H1 (cell line): ENCODE results near the gene ZRANB1. TPM values are rescaled to one million over a fixed set of nuclear protein-coding genes. Genes with fewer than 3 reads are reported as not detected.

Experiments used
- CTCF ChIA-PET: fragments of 300-600 bp; sonication (Branson Sonifier 250); formaldehyde crosslinking; loops from one replicate; lab custom pipeline; 2021; ENCODE audit not compliant: partially characterized antibody; lab: Charles Lee
- POLR2A ChIA-PET: fragments of 300-600 bp; sonication (Branson Sonifier 250); formaldehyde crosslinking; loops from one replicate; lab custom pipeline; 2021; ENCODE audit warnings: inconsistent platforms; ENCODE audit not compliant: partially characterized antibody; lab: Charles Lee
- DNase-seq, 2 experiments: peaks; one replicate each; pipeline versions ENCODE4 v3.0.0 to v3.0.0-alpha.2; 2010 to 2022; ENCODE audit warnings: low spot score in 2 of 2, low read depth in 1 of 2, mixed read lengths in 1 of 2
- FAIRE-seq: peaks from 2 replicates; lab custom pipeline; 2011; peaks lifted over from hg19 to GRCh38; lab: Jason Lieb, UNC
- H2AFZ ChIP-seq: 2 replicates; pipeline ENCODE4 v1.8.1; 2012; ENCODE audit warnings: low read length, inconsistent platforms
- H2AK5ac ChIP-seq: 2 replicates; pipeline ENCODE4 v1.6.1; 2013; ENCODE audit warnings: low read depth, low read length
- H2BK120ac ChIP-seq: replicated peaks from 2 replicates; pipeline ENCODE3; 2013; ENCODE audit warnings: low read depth, low read length, inconsistent platforms
- H2BK12ac ChIP-seq: 2 replicates; pipeline ENCODE4 v1.6.1; 2013; ENCODE audit warnings: low read depth, low read length
- H2BK15ac ChIP-seq: 2 replicates; pipeline ENCODE4 v1.6.1; 2013; ENCODE audit warnings: low read length
- H2BK20ac ChIP-seq: 2 replicates; pipeline ENCODE4 v1.6.1; 2013; ENCODE audit warnings: low read length
- H2BK5ac ChIP-seq: 2 replicates; pipeline ENCODE4 v1.6.1; 2013; ENCODE audit warnings: low read depth, low read length
- H3K14ac ChIP-seq: 2 replicates; pipeline ENCODE4 v1.6.1; 2013; ENCODE audit warnings: inconsistent platforms; ENCODE audit not compliant: insufficient read length
- H3K18ac ChIP-seq: 2 replicates; pipeline ENCODE4 v1.6.1; 2013; ENCODE audit warnings: low read length; ENCODE audit errors: extremely low read depth
- H3K23ac ChIP-seq: 2 replicates; pipeline ENCODE4 v1.6.1; 2013; ENCODE audit warnings: inconsistent platforms; ENCODE audit not compliant: insufficient read length
- H3K23me2 ChIP-seq: 2 replicates; pipeline ENCODE4 v1.6.1; 2013; ENCODE audit warnings: low read depth, low read length
- H3K27ac ChIP-seq: 2 replicates; pipeline ENCODE4 v1.6.1; 2011; ENCODE audit warnings: low read depth, low read length, inconsistent platforms
- H3K27me3 ChIP-seq, 4 experiments: replicated peaks in 1 of 4; 1 replicate in 1 of 4; 2 replicates in 3 of 4; pipeline versions ENCODE4 v1.6.1 to v1.8.1; 2011 to 2013; ENCODE audit warnings: low read length in 3 of 4, mild to moderate bottlenecking in 3 of 4, inconsistent platforms in 2 of 4, mixed read lengths in 2 of 4, moderate library complexity in 1 of 4; ENCODE audit not compliant: control insufficient read depth in 3 of 4, insufficient read depth in 3 of 4; ENCODE audit errors: extremely low read depth in 1 of 4
- H3K36me3 ChIP-seq, 4 experiments: 2 replicates each; pipeline versions ENCODE4 v1.6.1 to v1.8.1; 2011 to 2013; ENCODE audit warnings: mild to moderate bottlenecking in 4 of 4, low read length in 3 of 4, moderate library complexity in 2 of 4, control low read depth in 1 of 4, inconsistent platforms in 1 of 4; ENCODE audit not compliant: insufficient read depth in 4 of 4, control insufficient read depth in 2 of 4
- H3K4ac ChIP-seq: replicated peaks from 2 replicates; pipeline ENCODE3; 2013; ENCODE audit warnings: low read length, low read depth, mixed read lengths, inconsistent platforms; ENCODE audit not compliant: insufficient read length
- H3K4me1 ChIP-seq, 4 experiments: replicated peaks in 1 of 4; 1 replicate in 1 of 4; 2 replicates in 3 of 4; pipeline versions ENCODE4 v1.6.1 to v1.8.1; 2011 to 2013; ENCODE audit warnings: low read length in 3 of 4, inconsistent platforms in 2 of 4, mixed read lengths in 1 of 4; ENCODE audit not compliant: insufficient read depth in 4 of 4, control insufficient read depth in 3 of 4
- H3K4me2 ChIP-seq, 2 experiments: 2 replicates each; pipeline versions ENCODE4 v1.6.1 to v1.8.1; 2011 to 2013; ENCODE audit warnings: low read depth in 2 of 2, low read length in 2 of 2, control low read depth in 1 of 2, inconsistent platforms in 1 of 2, mild to moderate bottlenecking in 1 of 2; ENCODE audit not compliant: insufficient read depth in 1 of 2
- H3K4me3 ChIP-seq, 4 experiments: fragments of 200-600, 300-600 bp in 1 of 4; sonication (generic), shearing (Covaris generic), sonication (Bioruptor Twin) in 1 of 4; 2 replicates each; pipeline versions ENCODE4 v1.5.1 to v1.8.1; 2011 to 2016; ENCODE audit warnings: low read length in 4 of 4, low read depth in 3 of 4, control low read depth in 2 of 4, inconsistent platforms in 2 of 4, mild to moderate bottlenecking in 2 of 4, mixed read lengths in 1 of 4, moderate library complexity in 1 of 4; ENCODE audit not compliant: insufficient read depth in 2 of 4; ENCODE audit errors: extremely low read depth in 1 of 4
- H3K56ac ChIP-seq: replicated peaks from 2 replicates; pipeline ENCODE3; 2013; ENCODE audit warnings: low read depth, mild to moderate bottlenecking, mixed read lengths, low read length, inconsistent platforms; ENCODE audit not compliant: insufficient read length
- H3K79me1 ChIP-seq: 2 replicates; pipeline ENCODE4 v1.6.1; 2013; ENCODE audit warnings: low read depth, low read length, control low read depth
- H3K79me2 ChIP-seq, 2 experiments: 2 replicates each; pipeline versions ENCODE4 v1.6.1 to v1.8.1; 2012 to 2013; ENCODE audit warnings: low read length in 2 of 2, mild to moderate bottlenecking in 2 of 2, inconsistent platforms in 1 of 2; ENCODE audit not compliant: insufficient read depth in 2 of 2, control insufficient read depth in 1 of 2
- H3K9ac ChIP-seq, 4 experiments: replicated peaks in 1 of 4; 1 replicate in 1 of 4; 2 replicates in 3 of 4; pipeline versions ENCODE4 v1.6.1 to v1.8.1; 2011 to 2013; ENCODE audit warnings: low read depth in 3 of 4, low read length in 3 of 4, control low read depth in 2 of 4, mild to moderate bottlenecking in 2 of 4, moderate library complexity in 2 of 4, inconsistent platforms in 1 of 4; ENCODE audit errors: extremely low read depth in 1 of 4
- H3K9me3 ChIP-seq, 2 experiments: 2 replicates each; pipeline versions ENCODE4 v1.6.1 to v1.8.1; 2012 to 2013; ENCODE audit warnings: mild to moderate bottlenecking in 2 of 2, moderate library complexity in 2 of 2, control low read depth in 1 of 2, inconsistent platforms in 1 of 2, low read depth in 1 of 2, low read length in 1 of 2, mixed read lengths in 1 of 2; ENCODE audit not compliant: insufficient read depth in 2 of 2
- H4K20me1 ChIP-seq, 2 experiments: replicated peaks in 1 of 2; 2 replicates each; pipeline versions ENCODE3 to v1.8.1; 2011 to 2013; ENCODE audit warnings: inconsistent platforms in 2 of 2, low read length in 2 of 2, mild to moderate bottlenecking in 1 of 2; ENCODE audit not compliant: insufficient read depth in 2 of 2, control insufficient read depth in 1 of 2
- H4K5ac ChIP-seq: 2 replicates; pipeline ENCODE4 v1.6.1; 2013; ENCODE audit warnings: low read length, low read depth, mixed read lengths, inconsistent platforms; ENCODE audit not compliant: insufficient read length
- H4K8ac ChIP-seq: 2 replicates; pipeline ENCODE4 v1.8.0; 2013; ENCODE audit warnings: mild to moderate bottlenecking, moderate library complexity, low read length, inconsistent platforms; ENCODE audit not compliant: insufficient read depth; ENCODE audit errors: extremely low read depth
- H4K91ac ChIP-seq: replicated peaks from 2 replicates; pipeline ENCODE3; 2013; ENCODE audit warnings: low read length, mixed read lengths, inconsistent platforms; ENCODE audit not compliant: insufficient read length
- CHD2 ChIP-seq: IDR thresholded peaks from 2 replicates; pipeline ENCODE4 v1.6.1; 2012; ENCODE audit warnings: low read length, improper control_type of control experiment
- FOSL1 ChIP-seq: IDR thresholded peaks from 2 replicates; pipeline ENCODE4 v1.6.1; 2011; ENCODE audit warnings: mild to moderate bottlenecking, low read depth, low read length, moderate library complexity; ENCODE audit not compliant: insufficient read depth
- JUND ChIP-seq: IDR thresholded peaks from 2 replicates; pipeline ENCODE4 v1.6.1; 2011; ENCODE audit warnings: mild to moderate bottlenecking, improper control_type of control experiment, low read length
- KDM4A ChIP-seq: IDR thresholded peaks from one replicate; pipeline ENCODE4 v1.7.1; 2012; ENCODE audit warnings: low read depth, mild to moderate bottlenecking, moderate library complexity, low read length, inconsistent platforms; ENCODE audit not compliant: severe bottlenecking
- POLR2AphosphoS5 ChIP-seq: IDR thresholded peaks from 2 replicates; pipeline ENCODE4 v1.6.1; 2011; ENCODE audit warnings: low read depth, low read length
- SIRT6 ChIP-seq: IDR thresholded peaks from one replicate; pipeline ENCODE4 v1.7.1; 2012; ENCODE audit warnings: low read length, inconsistent platforms
- SP2 ChIP-seq: IDR thresholded peaks from 2 replicates; pipeline ENCODE4 v1.6.1; 2012; ENCODE audit warnings: mild to moderate bottlenecking, low read length, inconsistent platforms
- SRF ChIP-seq: IDR thresholded peaks from 2 replicates; pipeline ENCODE4 v1.6.1; 2011; ENCODE audit warnings: mild to moderate bottlenecking, low read depth, low read length, moderate library complexity
- SUZ12 ChIP-seq: fragments of 200-600 bp; sonication (generic); IDR thresholded peaks from 2 replicates; pipeline ENCODE4 v1.6.1; 2012; ENCODE audit warnings: mild to moderate bottlenecking, inconsistent platforms, low read length, moderate library complexity, mixed read lengths
- TAF1 ChIP-seq: IDR thresholded peaks from 2 replicates; pipeline ENCODE4 v1.6.1; 2011; ENCODE audit warnings: mild to moderate bottlenecking, low read depth, low read length
- WGBS, 2 experiments: shearing (Covaris generic) in 1 of 2; methylation state at CpG; one replicate each; pipeline versions ENCODE4 v1.1.6 to v1.1.7; 2013 to 2015; ENCODE audit warnings: low lambda C conversion rate in 2 of 2, mixed read lengths in 2 of 2, inconsistent platforms in 1 of 2, low coverage in 1 of 2, missing lambda C conversion rate in 1 of 2; ENCODE audit not compliant: insufficient replicate concordance in 2 of 2, insufficient coverage in 1 of 2, insufficient read length in 1 of 2; ENCODE audit errors: extremely low coverage in 1 of 2, missing lambda C conversion rate in 1 of 2; 5-methylcytosine and 5-hydroxymethylcytosine counted together
- polyA plus RNA-seq, 7 experiments: library from polyadenylated mRNA; depleted of rRNA in 3 of 7; stranded (reverse) in 5 of 7; unstranded in 2 of 7; fragments of >200 nt in 5 of 7; fragments of 200-250 nt in 2 of 7; gene quantifications; 1 replicate in 5 of 7; 2 replicates in 1 of 7; 4 replicates in 1 of 7; pipeline versions ENCODE4 v1.2.1 to v1.2.3, GENCODE V29; 2011 to 2013; ENCODE audit warnings: missing spikeins in 2 of 7, mixed read lengths in 2 of 7
- total RNA-seq: library from RNA; stranded (reverse); fragmentation: NEBNext Ultra II Directional; extraction: Animal tissue kit (Norgen Biotek cat#: 25700); gene quantifications from 2 replicates; pipeline ENCODE4 v1.2.1, GENCODE V29; 2021

The ZRANB1 gene
- total and polyA plus RNA-seq, 2 of the 8 experiments (the other 6 are each of a cell fraction or from before 2014, with no cell fraction given) = 6.1 to 19.9 TPM

DNA sequence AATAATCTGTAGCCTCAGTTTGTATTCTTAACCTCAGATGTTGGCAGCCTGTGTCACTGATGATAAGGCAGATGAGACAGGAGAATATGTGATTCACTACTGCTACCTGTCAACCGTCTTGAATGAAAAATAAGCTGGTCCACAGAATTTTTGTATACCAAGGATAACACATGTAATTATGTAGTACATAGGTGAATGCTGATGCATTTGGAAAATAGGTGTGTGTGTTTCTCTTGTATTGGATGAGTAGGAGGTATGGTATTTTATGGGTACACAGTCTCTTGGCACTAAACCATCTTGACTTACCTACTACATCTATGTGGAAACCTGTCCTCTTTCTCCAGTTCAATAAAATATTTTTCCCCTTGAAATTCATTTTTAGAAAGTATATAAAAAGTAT, 20.7 kb upstream of the ZRANB1 start:
- Histone ChIP-seq H3K4me2 (no peak overlapping the region), H3K9me3 (no peaks in the 10 kb centered on the region), H3K23ac (no peak overlapping the region), H3K4me1 (no peaks in the 10 kb centered on the region), H4K91ac (no peak overlapping the region), H2BK20ac (no peak overlapping the region), H3K4me3 (no peak overlapping the region), H3K18ac (no peak overlapping the region), H3K56ac (no peak overlapping the region), H3K27me3 (no peaks in the 10 kb centered on the region), H2BK12ac (no peak overlapping the region), H3K9ac (no peak overlapping the region), H3K79me2 (peaks cover 57 to 88% of the 10 kb centered on the region in 2 experiments), H3K14ac (no peak overlapping the region), H2AK5ac (no peak overlapping the region), H3K36me3 (peaks cover 0 to 6% (median 0%) of the 10 kb centered on the region in 4 experiments; a peak in 1 of 8 replicates), H2BK120ac (no peak overlapping the region), H4K20me1 (peaks cover 11 to 22% of the 10 kb centered on the region in 2 experiments), H3K27ac (no peak overlapping the region), H3K79me1 (no peaks in the 10 kb centered on the region; the same call in 1 of the 2 replicates), H4K8ac (no peak overlapping the region), H2BK15ac (no peak overlapping the region), H3K4ac (no peak overlapping the region), H3K23me2 (0 out of 2 replicates have a peak, but pooled peaks cover 7% of the 10 kb centered on the region), H4K5ac (no peak overlapping the region), H2BK5ac (no peak overlapping the region), H2AFZ (no peak overlapping the region)
- CTCF ChIA-PET = interaction anchor here (1.2 kb wide), 1 partner anchor 10 kb away, joined by 3 read pairs; no protein-coding TSS in a partner anchor
- no peak for TF ChIP-seq POLR2AphosphoS5
- TF ChIP-seq TAF1 = no peak
- TF ChIP-seq SUZ12 = no peak
- no peak for TF ChIP-seq SRF
- TF ChIP-seq FOSL1 = no peak
- no peak for TF ChIP-seq CHD2
- no peak for TF ChIP-seq SP2
- no peak for TF ChIP-seq KDM4A
- TF ChIP-seq JUND = no peak
- TF ChIP-seq SIRT6 = no peak
- WGBS, 2 experiments = 88% methylated on average over 1 of the region's 1 CpG; no CpG with 5 or more reads in 1 of the 2 experiments
- no peak for DNase-seq
- no peak for FAIRE-seq
- POLR2A ChIA-PET = no interaction called here
